ENCODE results near the gene USP6NL.

DNA sequence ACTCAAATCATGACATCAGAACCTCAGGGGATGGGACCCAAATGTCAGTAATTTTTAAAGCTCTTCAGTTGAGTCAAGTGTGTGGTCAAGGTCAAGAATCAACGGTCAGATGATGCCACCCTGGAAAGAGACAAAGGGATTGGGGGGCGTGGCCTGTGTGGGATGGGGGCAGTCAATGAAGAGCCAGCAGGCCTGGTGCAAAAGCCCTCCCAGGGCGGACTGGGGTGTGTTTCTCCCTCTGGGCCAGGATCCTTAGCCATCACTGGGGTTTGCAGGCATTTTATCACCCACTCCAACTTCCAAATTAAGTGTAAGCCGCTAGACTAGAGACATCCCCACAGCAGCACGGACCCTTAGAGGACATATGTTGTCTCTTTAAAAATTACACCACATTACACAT is 204.7 kb downstream of the USP6NL start:
- TF ChIP-seq, protein P1, sequence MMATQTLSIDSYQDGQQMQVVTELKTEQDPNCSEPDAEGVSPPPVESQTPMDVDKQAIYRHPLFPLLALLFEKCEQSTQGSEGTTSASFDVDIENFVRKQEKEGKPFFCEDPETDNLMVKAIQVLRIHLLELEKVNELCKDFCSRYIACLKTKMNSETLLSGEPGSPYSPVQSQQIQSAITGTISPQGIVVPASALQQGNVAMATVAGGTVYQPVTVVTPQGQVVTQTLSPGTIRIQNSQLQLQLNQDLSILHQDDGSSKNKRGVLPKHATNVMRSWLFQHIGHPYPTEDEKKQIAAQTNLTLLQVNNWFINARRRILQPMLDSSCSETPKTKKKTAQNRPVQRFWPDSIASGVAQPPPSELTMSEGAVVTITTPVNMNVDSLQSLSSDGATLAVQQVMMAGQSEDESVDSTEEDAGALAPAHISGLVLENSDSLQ (IDR thresholded peaks at IDR 0.05), result no peak
- no peak for TF ChIP-seq ZNF384 (IDR thresholded peaks at IDR 0.05)
- no peak for TF ChIP-seq BHLHE40 (IDR thresholded peaks at IDR 0.05; ENCODE audit: borderline replicate concordance)
- TF ChIP-seq SUZ12 (IDR thresholded peaks at IDR 0.05), result no peak
- TF ChIP-seq ARNT (IDR thresholded peaks at IDR 0.05), result no peak
- TF ChIP-seq NFRKB (IDR thresholded peaks at IDR 0.05), result no peak
- TF ChIP-seq FOXK2 (IDR thresholded peaks at IDR 0.05), result no peak
- no peak for TF ChIP-seq TARDBP (IDR thresholded peaks at IDR 0.05)
- no peak for TF ChIP-seq FOXM1 (IDR thresholded peaks at IDR 0.05; ENCODE audit: borderline replicate concordance)
- no peak for TF ChIP-seq HDGF (IDR thresholded peaks at IDR 0.05; ENCODE audit: borderline replicate concordance)
